Hypothalamus (tissue), 51 donors: ENCODE results near the gene CACTIN.
A peak's percentile ranks its signal among the peaks of the same experiment; 100 is the strongest.
"Not testable (repeated sequence)": the region's sequence is repeated elsewhere in the genome, so short reads cannot be mapped to it uniquely, and the experiment has no call there.

Source experiments
- DNase-seq, 51 donors: peaks; one replicate each; lab custom pipeline; 2025; lab: John Stamatoyannopoulos, UW

Gene CACTIN

DNA sequence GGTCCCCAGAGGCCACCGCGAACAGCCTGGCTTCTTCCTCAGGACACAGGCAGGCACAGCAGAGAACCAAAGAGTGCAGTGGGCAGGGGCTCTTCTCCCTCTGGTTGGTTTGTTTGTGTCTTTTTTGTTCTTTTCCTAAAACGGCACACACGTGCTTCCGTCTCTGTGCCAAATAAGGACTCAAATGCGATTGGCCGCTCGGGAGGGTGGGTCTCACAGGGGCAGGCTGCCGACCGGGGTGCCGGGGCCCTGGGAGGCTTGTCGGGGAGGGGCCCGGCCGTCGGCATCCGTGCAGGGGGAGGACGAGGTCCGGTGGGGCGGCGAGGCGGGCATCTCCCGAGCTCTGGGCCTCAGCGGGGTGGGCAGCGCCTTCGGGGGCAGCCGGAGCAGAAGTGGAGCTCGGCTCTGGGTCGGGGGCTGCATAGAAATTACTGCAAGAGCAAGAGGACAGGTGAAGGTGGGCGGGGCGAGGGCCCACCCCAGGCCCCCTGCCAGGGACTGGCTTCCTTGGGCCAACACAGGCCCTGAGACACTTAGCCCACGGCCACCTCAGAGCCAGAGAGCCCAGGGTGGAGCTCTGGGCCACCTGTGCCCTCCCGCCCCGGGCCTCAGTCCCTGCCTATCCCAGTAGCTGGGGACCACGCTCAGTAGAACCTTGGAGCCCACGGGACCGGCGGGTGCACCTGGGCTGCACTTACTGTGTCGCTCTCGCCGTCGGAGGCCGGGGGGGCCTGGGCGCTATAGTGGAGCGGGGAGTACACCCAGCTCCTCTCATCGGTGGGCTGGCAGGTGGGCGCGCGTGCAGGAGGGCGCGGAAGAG lies 6.4 kb upstream of the CACTIN start:
- DNase-seq, result peak in 31 of 51 donors; percentile 5 to 78 (median 34)

- no peak for DNase-seq
Observed at GRCh38 chr19:3632098-3632497, 5.5 kb upstream of the CACTIN start.

DNA sequence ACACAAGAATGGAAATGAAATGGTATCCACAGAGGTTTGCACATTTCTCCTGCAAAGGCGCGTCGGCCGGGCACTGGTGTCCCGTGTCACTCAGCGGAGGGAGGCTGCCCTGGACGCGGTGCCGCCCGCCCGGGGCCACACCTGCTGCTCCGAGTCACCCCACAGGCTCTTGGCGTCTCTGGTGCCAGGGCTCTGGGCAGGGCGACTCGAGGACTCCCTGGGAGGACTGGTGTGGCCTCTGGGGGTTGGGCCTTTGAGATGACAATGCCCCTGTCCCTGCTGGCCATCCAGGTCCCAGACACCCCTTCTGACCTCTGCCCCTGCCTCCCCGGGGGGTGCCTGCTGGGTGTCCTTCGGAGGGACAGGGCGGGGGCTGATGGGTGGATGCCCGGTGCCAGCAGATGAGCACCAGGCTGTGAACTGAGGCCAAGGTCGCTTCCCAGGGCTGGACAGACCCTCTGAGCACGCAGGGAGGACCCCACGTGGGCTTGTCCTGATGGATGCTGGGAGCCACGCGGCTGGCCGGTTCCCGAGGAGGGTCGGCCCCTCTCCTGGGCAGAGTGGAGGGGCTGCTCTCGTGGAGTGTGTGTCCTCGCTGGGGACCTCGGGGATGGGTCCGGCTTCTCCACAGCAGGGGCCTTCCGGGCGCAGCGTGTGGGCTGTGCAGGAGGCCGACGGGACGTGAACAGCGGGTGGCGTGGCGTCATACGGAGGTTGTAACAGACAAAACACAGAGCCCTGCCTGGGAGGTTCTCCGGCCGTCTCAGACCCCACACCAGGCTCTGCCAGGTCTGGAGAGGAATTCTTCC lies 4.7 kb upstream of the CACTIN start:
- DNase-seq, result no peak

GRCh38 chr19:3628766-3629165 lies 2.2 kb upstream of the CACTIN start:
- not testable (repeated sequence) for DNase-seq

DNA sequence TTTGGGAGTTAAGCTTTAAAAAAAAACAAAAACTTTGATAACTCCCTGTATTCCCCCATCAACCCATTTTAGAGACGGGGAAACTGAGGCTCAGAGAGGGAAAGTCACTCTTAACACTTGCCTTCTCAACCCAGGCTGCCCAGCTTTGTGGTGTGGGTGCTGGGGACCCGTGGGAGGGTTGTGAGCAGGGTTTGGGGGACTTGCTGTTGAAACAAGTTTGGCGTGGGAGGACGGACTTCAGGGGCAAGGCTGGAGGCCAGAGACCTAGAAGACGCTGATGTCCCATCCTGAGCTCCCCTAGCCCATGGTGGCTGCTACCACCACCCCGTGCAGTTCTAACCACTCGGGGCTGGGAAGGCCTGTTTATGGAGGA lies 747 bp upstream of the CACTIN start:
- DNase-seq, result no peak

DNA sequence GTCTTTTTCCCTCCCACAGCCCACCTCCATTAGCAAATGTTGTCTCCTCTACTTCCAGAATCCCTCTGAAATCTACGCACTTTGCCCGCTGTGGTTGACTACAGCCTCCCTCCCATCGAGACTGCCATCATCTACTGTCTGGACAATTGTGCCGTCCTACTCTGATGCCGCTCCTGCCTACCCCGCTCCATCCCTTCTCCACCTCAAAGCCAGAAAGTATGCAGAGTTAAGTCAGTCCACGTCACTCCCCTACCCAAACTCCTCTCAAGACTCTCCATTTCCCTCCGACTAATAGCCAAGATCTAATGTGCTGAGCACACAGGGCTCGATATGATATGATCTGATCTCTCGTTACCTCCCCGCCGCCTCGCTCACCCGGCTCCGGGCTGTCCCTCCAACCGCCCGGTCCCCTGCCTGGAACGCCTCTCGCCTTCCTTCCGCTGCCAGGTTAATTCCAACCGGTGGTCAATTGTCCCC lies 556 bp downstream of the CACTIN start:
- DNase-seq, result no peak

DNA sequence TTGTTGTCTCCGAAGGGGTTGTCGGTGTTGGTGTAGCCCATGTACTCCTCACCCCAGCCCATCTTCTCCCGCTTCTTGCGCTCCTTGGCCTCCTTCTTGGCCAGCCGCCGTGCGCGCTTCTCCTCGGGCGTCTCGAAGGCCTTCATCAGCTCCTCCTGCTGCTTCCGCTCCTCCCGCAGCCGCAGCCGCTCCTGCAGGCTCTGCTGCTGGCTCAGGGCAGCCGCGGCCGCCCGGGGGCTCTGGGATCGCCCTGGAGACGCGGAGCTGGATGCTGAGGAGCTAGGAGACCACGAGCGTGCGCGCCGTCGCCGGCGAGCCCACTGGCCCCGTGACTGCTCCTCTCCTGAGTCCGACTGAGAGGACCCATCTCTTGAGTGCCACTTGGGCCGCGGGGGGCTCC lies 2.9 kb downstream of the CACTIN start:
- DNase-seq, result no peak

GRCh38 chr19:3622224-3622623 lies 4.4 kb downstream of the CACTIN start:
- no peak for DNase-seq

- DNase-seq, result no peak
Observed at GRCh38 chr19:3621689-3622088, 4.9 kb downstream of the CACTIN start.

DNA sequence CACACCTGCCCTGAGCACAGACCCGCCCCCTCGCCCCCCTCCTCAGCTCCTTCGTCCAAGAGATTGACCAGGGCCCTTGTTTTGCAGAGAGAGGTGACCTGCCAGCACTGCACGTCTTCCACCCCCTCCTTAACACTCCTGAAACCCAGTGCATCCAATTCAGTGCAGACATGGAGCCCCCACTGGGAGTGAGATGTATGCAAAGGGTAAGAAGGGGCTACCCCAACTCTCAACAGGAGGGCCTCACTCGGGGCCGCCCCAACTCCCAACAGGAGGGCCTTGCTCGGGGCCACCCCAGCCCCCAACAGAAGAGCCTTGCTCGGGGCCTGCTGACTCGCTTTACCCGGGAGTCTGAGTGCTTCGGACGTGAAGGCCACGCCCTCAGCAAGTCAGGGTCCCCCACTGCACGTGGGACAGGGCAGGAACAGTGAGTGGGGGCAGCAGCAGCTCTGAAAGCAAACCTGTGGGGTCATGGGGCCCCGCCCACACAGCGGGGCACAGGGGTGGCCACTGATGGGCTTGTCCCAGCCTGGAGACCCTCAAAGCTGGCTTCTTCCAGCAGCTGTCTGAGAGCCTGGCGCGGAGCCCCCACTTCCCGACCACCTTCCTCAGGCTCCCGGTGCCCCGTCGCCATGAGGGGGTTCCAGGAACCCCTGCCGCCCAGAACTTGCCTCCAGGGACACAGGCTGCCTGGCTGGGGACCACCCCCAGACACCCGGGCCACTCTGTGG lies 5.6 kb downstream of the CACTIN start:
- DNase-seq, result no peak

DNA sequence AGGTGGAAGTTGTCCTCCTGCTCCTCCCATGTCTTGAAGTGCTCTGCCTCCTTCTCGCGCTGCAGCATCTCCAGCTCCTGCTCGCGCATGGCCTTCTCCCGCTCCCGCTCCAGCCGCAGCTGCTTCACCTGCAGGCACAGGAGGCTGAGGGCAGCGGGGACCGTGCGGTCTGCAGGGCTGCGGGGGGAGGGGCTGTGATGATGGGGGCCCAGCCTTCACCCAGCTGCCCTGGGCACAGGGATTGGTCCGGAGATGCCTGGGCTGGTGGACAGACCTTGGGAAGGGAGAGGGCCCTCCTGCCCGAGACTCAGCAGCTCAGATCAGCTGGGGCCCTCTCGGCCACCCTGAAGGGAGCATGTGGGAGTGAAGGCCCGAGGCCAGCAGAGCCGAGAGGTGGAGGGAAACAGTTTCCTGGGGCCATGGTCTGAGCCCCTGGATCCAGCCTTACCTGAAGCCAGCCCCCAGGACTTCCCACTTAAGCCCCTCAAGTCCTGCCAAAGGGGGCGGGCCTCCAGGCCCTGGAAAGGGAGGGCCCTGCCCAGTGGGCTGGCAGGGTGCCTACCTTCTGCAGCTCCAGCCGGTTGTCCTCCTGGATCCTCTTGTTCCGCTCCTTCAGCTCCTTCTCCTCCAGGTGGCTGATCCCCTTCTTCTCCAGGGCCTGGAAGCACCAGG lies 6.3 kb downstream of the CACTIN start:
- no peak for DNase-seq

GRCh38 chr19:3619631-3620012 lies 7.0 kb downstream of the CACTIN start:
- no peak for DNase-seq

GRCh38 chr19:3618811-3619630 lies 7.6 kb downstream of the CACTIN start:
- DNase-seq, result no peak

GRCh38 chr19:3618144-3618810 lies 8.3 kb downstream of the CACTIN start:
- DNase-seq, result peak in 38 of 51 donors; percentile 2 to 71 (median 24)

DNA sequence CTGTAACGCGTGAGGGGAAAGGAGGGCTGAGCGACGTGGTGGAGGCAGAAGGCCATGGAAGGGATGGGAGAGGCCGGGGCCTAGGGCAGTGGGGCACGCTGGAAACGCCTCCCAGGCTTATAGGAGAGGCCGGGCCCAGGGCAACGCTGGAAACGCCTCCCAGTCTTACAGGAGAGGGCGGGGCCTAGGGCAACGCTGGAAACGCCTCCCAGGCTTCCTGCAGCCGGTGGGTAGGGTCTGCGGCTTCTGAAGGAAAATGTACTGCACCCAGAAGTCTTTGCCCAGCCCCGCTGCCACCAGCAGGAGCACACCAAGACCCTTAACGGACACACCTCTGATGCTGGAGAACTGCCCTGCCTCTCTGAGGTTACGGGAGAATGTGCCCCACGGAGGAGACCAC lies 9.1 kb downstream of the CACTIN start:
- no peak for DNase-seq

DNA sequence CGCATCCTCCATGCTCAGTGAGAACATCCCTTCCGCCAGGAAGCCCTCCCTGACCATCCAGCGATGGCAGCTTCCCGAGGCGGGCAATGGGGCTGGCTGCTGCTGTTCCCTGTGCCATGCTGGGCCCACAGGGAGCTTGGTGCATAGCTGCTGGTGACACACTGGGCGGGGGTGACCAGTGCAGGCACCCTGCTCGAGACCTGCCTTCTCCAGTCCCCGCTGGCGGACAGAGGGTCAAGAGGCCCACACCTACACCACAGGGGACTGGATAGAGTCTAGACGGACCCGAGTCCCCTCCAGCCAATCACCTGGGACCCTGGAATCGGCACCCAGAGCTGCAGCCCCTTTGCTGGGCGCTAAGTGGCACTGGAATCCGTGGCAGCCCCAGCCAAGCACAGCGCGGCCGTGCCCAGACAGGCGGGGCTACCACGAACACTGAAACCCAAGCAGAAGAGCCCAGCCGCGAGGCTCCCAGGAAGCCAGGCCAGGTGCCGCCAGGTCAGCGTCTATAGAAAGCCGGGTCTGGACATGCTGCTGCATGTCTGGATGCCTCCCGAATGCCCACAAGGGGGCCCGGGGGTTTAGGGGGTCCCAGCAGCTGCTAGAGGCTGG lies 11.0 kb downstream of the CACTIN start:
- DNase-seq, result no peak

DNA sequence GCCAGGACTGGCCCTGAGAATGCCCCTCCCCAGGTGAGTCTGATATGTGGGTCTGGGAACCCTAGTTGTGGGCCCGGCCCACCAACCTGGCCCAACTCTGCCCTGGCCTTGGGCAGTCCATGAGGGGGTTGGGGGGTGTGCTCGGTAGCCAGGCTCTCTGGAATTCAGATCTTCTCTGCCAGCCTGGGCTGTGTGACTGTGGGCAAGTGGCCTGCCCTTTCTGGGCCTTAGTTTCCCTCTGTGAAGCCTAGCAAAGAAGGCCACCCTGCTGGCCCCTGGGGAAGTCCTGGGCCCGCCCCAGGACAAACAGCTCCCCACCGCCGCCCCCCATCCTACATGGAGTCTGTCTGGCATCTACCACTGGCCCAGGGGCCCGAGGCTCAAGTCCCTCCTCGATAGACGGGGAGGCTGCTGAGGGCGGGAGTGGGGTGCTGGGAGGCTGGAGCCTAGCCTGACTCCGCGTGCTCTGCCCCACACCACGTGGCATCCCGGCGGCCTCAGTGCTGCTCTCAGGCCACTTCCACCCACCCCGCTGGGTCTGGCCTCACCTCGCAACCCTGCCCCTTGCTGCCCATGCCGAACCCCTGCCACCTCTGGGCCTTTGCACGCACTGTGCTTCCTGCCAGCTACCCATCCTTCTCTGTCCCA lies 11.6 kb downstream of the CACTIN start:
- DNase-seq, result no peak
